Ascending aorta (tissue), 2 donors: ENCODE results near the gene ZNF467. TPM values are rescaled to one million over a fixed set of nuclear protein-coding genes. Genes with fewer than 3 reads are reported as not detected.

Source experiments
- DNase-seq, 2 donors: peaks; one replicate each; pipeline ENCODE4 v3.0.0-alpha.2; 2019; ENCODE audit warnings: low spot score in 2 of 2
- H3K27ac ChIP-seq, 2 donors: fragments of 200-600 bp; sonication (generic); one replicate each; pipeline ENCODE4 v1.5.1; 2016 to 2017; ENCODE audit warnings: mild to moderate bottlenecking in 1 of 2
- H3K27me3 ChIP-seq: fragments of 200-600 bp; sonication (generic); one replicate; pipeline ENCODE4 v1.5.1; 2017
- H3K36me3 ChIP-seq, 2 donors: fragments of 200-600 bp; sonication (generic); one replicate each; pipeline ENCODE4 v1.5.1; 2016
- H3K4me1 ChIP-seq, 2 donors: fragments of 200-600 bp; sonication (generic); one replicate each; pipeline ENCODE4 v1.5.1; 2016 to 2017; ENCODE audit warnings: mild to moderate bottlenecking in 1 of 2
- H3K4me3 ChIP-seq, 2 donors: fragments of 200-600 bp; sonication (generic); one replicate each; pipeline ENCODE4 v1.5.1; 2016 to 2017; ENCODE audit warnings: mild to moderate bottlenecking in 1 of 2
- H3K9me3 ChIP-seq, 2 donors: fragments of 200-600 bp; sonication (generic); one replicate each; pipeline ENCODE4 v1.5.1; 2016
- intact Hi-C: fragments of 100-400 bp; cut with DNase I; formaldehyde crosslinking; loops from one replicate; pipeline ENCODE4 v1.15.1; 2023
- total RNA-seq: library from RNA; depleted of rRNA; stranded (reverse); fragments of >200 nt; gene quantifications from one replicate; pipeline ENCODE4 v1.1.0, GENCODE V29; 2016
- TF ChIP-seq, protein P1 (sequence below), 3 experiments: fragments of 200-600 bp in 2 of 3; fragments of 450-650 bp in 1 of 3; sonication (generic) in 2 of 3; IDR thresholded peaks; one replicate each; pipeline ENCODE4 v1.5.1; 2016 to 2019; ENCODE audit warnings: antibody characterized with exemption in 3 of 3, mild to moderate bottlenecking in 1 of 3, moderate library complexity in 1 of 3

ZNF467 gene
- total RNA-seq, 1 donor from 2014 or later = 42.3 TPM

DNA sequence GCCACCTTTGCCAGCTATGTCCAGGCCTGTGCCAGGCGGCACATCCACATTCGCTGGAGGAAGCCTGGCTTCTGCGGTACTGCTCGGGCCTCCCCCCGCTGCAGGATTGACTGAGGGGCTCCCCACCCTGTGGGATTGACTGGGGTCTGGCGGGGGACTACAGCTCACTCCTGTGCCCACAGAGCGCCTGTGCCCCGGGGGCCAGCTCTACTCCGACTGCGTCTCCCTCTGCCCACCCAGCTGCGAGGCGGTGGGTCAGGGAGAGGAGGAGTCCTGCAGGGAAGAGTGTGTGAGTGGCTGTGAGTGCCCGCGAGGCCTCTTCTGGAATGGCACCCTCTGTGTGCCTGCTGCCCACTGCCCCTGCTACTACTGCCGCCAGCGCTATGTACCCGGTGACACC lies 6.7 kb upstream of the ZNF467 start:
- TF ChIP-seq, protein P1, sequence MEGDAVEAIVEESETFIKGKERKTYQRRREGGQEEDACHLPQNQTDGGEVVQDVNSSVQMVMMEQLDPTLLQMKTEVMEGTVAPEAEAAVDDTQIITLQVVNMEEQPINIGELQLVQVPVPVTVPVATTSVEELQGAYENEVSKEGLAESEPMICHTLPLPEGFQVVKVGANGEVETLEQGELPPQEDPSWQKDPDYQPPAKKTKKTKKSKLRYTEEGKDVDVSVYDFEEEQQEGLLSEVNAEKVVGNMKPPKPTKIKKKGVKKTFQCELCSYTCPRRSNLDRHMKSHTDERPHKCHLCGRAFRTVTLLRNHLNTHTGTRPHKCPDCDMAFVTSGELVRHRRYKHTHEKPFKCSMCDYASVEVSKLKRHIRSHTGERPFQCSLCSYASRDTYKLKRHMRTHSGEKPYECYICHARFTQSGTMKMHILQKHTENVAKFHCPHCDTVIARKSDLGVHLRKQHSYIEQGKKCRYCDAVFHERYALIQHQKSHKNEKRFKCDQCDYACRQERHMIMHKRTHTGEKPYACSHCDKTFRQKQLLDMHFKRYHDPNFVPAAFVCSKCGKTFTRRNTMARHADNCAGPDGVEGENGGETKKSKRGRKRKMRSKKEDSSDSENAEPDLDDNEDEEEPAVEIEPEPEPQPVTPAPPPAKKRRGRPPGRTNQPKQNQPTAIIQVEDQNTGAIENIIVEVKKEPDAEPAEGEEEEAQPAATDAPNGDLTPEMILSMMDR (IDR thresholded peaks at IDR 0.05) = no peak
- intact Hi-C loops = no loop called here
- Histone ChIP-seq H3K4me3 (no peak overlapping the region), H3K27me3 (no peaks in the 10 kb centered on the region), H3K36me3 (no peaks in the 10 kb centered on the region), H3K9me3 (no peaks in the 10 kb centered on the region), H3K27ac (no peak overlapping the region), H3K4me1 (no peaks in the 10 kb centered on the region)
- DNase-seq = no peak

DNA sequence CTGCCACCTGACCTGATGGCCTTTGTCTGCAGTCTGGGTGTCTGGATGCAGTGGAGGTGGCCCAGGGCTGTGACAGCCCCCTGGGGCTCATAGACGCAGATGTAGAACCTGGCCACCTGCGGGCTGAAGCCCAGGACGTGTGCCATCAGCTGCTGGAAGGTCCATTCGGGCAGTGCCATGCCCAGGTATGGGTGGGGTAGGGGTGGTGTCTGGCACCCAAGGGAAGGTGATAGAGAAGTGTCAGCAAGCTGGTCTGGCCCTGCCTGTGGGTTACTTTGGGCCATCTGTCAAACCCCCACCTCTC lies 6.1 kb upstream of the ZNF467 start:
- Histone ChIP-seq H3K4me3 (no peak overlapping the region), H3K27ac (no peak overlapping the region), H3K36me3 (no peaks in the 10 kb centered on the region), H3K27me3 (no peaks in the 10 kb centered on the region), H3K4me1 (no peaks in the 10 kb centered on the region), H3K9me3 (no peaks in the 10 kb centered on the region)
- no peak for DNase-seq
- TF ChIP-seq, protein P1 (IDR thresholded peaks at IDR 0.05) = no peak
- intact Hi-C loops = no loop called here

GRCh38 chr7:149778696-149779501 lies 5.5 kb upstream of the ZNF467 start:
- no peak for DNase-seq
- TF ChIP-seq, protein P1 (IDR thresholded peaks at IDR 0.05) = no peak
- no peaks in the 10 kb centered on the region for H3K36me3 ChIP-seq
- no peak overlapping the region for H3K4me3 ChIP-seq
- no peaks in the 10 kb centered on the region for H3K4me1 ChIP-seq
- no peak overlapping the region for H3K27ac ChIP-seq
- intact Hi-C loops = no loop called here
- H3K9me3 ChIP-seq = no peaks in the 10 kb centered on the region
- no peaks in the 10 kb centered on the region for H3K27me3 ChIP-seq

- DNase-seq = no peak
- Histone ChIP-seq H3K27ac (no peak overlapping the region), H3K36me3 (no peaks in the 10 kb centered on the region), H3K4me1 (no peaks in the 10 kb centered on the region), H3K27me3 (no peaks in the 10 kb centered on the region), H3K4me3 (no peak overlapping the region), H3K9me3 (no peaks in the 10 kb centered on the region)
- TF ChIP-seq, protein P1 (IDR thresholded peaks at IDR 0.05) = no peak
- intact Hi-C loops = no loop called here
These were observed 4.9 kb upstream of the ZNF467 start for GRCh38 chr7:149778327-149778637.

GRCh38 chr7:149777551-149778326 lies 4.4 kb upstream of the ZNF467 start:
- no peak overlapping the region for H3K27ac ChIP-seq
- H3K4me3 ChIP-seq = no peak overlapping the region
- no peaks in the 10 kb centered on the region for H3K27me3 ChIP-seq
- H3K36me3 ChIP-seq = no peaks in the 10 kb centered on the region
- intact Hi-C loops = no loop called here
- no peak for DNase-seq
- H3K9me3 ChIP-seq = no peaks in the 10 kb centered on the region
- TF ChIP-seq, protein P1 (IDR thresholded peaks at IDR 0.05) = no peak
- no peaks in the 10 kb centered on the region for H3K4me1 ChIP-seq
